ENCODE measurements around the gene CYBA. TPM values are rescaled to one million over a fixed set of nuclear protein-coding genes. Genes with fewer than 3 reads are reported as not detected.

CYBA gene
- total RNA-seq, 2 donors from 2014 or later: 82.0 to 132 TPM

- no peaks in the 10 kb centered on the region for H3K36me3 ChIP-seq
- H3K9me3 ChIP-seq: no peaks in the 10 kb centered on the region
- H3K4me3 ChIP-seq: peak overlapping the region; percentile 52 to 64
- H3K27me3 ChIP-seq: peaks cover 0 to 4% of the 10 kb centered on the region in 2 donors
- peak overlapping the region; percentile 15 to 70 for H3K27ac ChIP-seq
- peaks cover 0 to 40% of the 10 kb centered on the region in 2 donors for H3K4me1 ChIP-seq
- TF ChIP-seq CTCF (IDR thresholded peaks at IDR 0.05): peak in 1 of 2 donors; percentile 57
- DNase-seq (ENCODE audit: low spot score): no peak
Observed at GRCh38 chr16:88685156-88686061, 34.6 kb upstream of the CYBA start.

- TF ChIP-seq CTCF (IDR thresholded peaks at IDR 0.05): no peak
- Histone ChIP-seq H3K27me3 (peaks cover 0 to 4% of the 10 kb centered on the region in 2 donors), H3K9me3 (no peaks in the 10 kb centered on the region), H3K4me3 (no peak overlapping the region), H3K4me1 (peaks cover 0 to 40% of the 10 kb centered on the region in 2 donors), H3K36me3 (no peaks in the 10 kb centered on the region), H3K27ac (no peak overlapping the region)
- no peak for DNase-seq (ENCODE audit: low spot score)
Observed at GRCh38 chr16:88684569-88685155, 33.8 kb upstream of the CYBA start.

- Histone ChIP-seq H3K9me3 (no peaks in the 10 kb centered on the region), H3K4me3 (no peak overlapping the region), H3K36me3 (no peaks in the 10 kb centered on the region), H3K27ac (peak overlapping the region in 1 of 2 donors; percentile 16), H3K4me1 (peaks cover 0 to 32% of the 10 kb centered on the region in 2 donors), H3K27me3 (peaks cover 0 to 4% of the 10 kb centered on the region in 2 donors)
- no peak for TF ChIP-seq CTCF (IDR thresholded peaks at IDR 0.05)
- peak; percentile 77 for DNase-seq (ENCODE audit: low spot score)
Observed at GRCh38 chr16:88681709-88682451, 31.0 kb upstream of the CYBA start.

- Histone ChIP-seq H3K27ac (no peak overlapping the region), H3K4me1 (peaks cover 0 to 25% of the 10 kb centered on the region in 2 donors), H3K4me3 (no peak overlapping the region), H3K9me3 (no peaks in the 10 kb centered on the region), H3K36me3 (no peaks in the 10 kb centered on the region), H3K27me3 (peaks cover 0 to 4% of the 10 kb centered on the region in 2 donors)
- no peak for TF ChIP-seq CTCF (IDR thresholded peaks at IDR 0.05)
- no peak for DNase-seq (ENCODE audit: low spot score)
Observed at GRCh38 chr16:88681084-88681680, 30.3 kb upstream of the CYBA start.

- H3K4me3 ChIP-seq: no peak overlapping the region
- no peak for DNase-seq (ENCODE audit: low spot score)
- H3K27ac ChIP-seq: no peak overlapping the region
- TF ChIP-seq CTCF (IDR thresholded peaks at IDR 0.05): no peak
- no peaks in the 10 kb centered on the region for H3K36me3 ChIP-seq
- no peaks in the 10 kb centered on the region for H3K9me3 ChIP-seq
- peaks cover 0 to 4% of the 10 kb centered on the region in 2 donors for H3K27me3 ChIP-seq
- H3K4me1 ChIP-seq: peaks cover 0 to 19% of the 10 kb centered on the region in 2 donors
Observed at GRCh38 chr16:88680554-88681083, 29.8 kb upstream of the CYBA start.
